C4-2B (cell line): Measurements from ENCODE around the gene PIRT.

Experiments used
- ZFX ChIP-seq: fragments of 450-650 bp; IDR thresholded peaks from 2 replicates; pipeline ENCODE4 v1.6.1; 2017
- TF ChIP-seq, protein P1 (sequence below): fragments of 450-650 bp; conservative IDR thresholded peaks from 2 replicates; pipeline ENCODE4 v1.5.1; 2017; ENCODE audit warnings: mild to moderate bottlenecking

DNA sequence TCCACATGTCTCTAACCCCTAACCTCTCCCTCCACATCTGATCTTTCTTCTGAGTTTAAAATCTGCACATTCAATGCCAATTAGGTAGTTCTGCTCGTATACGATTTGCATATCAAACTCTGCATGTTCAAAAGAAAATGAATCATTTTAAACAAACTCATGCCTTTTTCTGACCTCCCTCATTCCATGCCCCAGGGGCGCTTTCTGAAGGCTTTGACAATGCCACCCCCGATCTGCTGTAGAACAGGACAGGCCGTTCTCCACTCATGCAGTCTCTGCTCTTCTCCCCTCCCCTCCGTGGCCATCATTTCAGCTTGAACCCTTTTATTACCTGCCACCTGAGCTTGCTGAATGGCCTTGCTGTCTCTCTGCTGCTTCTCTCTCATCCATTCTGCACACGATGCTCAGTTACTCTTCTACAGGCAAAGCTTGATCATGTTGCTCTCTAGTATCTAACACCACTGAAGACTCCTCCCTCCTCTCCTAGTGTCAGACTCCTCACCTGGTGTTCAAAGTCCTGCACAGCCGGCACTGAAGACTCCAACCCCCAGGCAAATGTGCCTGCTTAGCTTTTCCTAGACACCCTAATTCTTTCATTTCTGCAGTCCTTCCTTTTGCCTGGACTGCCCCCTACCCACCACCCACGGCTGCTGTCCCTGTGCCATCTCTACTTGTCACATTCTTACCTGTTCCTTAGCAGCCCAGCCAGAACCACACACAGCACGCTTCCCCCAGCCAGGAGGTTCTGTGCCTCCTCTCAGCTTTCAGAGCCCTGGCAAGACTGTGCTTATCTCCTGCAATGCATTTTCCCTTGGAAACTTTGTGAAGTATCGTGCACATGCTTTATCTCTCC lies 40.2 kb downstream of the PIRT start:
- TF ChIP-seq, protein P1, sequence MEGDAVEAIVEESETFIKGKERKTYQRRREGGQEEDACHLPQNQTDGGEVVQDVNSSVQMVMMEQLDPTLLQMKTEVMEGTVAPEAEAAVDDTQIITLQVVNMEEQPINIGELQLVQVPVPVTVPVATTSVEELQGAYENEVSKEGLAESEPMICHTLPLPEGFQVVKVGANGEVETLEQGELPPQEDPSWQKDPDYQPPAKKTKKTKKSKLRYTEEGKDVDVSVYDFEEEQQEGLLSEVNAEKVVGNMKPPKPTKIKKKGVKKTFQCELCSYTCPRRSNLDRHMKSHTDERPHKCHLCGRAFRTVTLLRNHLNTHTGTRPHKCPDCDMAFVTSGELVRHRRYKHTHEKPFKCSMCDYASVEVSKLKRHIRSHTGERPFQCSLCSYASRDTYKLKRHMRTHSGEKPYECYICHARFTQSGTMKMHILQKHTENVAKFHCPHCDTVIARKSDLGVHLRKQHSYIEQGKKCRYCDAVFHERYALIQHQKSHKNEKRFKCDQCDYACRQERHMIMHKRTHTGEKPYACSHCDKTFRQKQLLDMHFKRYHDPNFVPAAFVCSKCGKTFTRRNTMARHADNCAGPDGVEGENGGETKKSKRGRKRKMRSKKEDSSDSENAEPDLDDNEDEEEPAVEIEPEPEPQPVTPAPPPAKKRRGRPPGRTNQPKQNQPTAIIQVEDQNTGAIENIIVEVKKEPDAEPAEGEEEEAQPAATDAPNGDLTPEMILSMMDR: no peak
- no peak for TF ChIP-seq ZFX
